Gastrocnemius medialis (tissue), 4 donors: ENCODE measurements around the gene ADGRV1. TPM values are rescaled to one million over a fixed set of nuclear protein-coding genes. Genes with fewer than 3 reads are reported as not detected.

Experiments used
- ATAC-seq, 2 donors: fragments of 150-250 bp; one replicate each; pipeline ENCODE4 v1.9.1; 2016
- DNase-seq, 2 donors: peaks; one replicate each; pipeline ENCODE4 v3.0.0-alpha.2; 2019
- H3K27ac ChIP-seq, 4 donors: fragments of 200-600 bp; sonication (generic); 1 replicate in 1 of 4; 2 replicates in 3 of 4; pipeline ENCODE4 v1.5.1; 2016 to 2018; ENCODE audit warnings: mild to moderate bottlenecking in 2 of 4, moderate library complexity in 1 of 4
- H3K27me3 ChIP-seq, 3 donors: fragments of 200-600 bp; sonication (generic) in 2 of 3; 1 replicate in 1 of 3; 2 replicates in 2 of 3; pipeline versions ENCODE4 v1.5.1 to v1.6.0; 2016 to 2019; ENCODE audit warnings: mild to moderate bottlenecking in 1 of 3, moderate library complexity in 1 of 3
- H3K36me3 ChIP-seq, 2 donors: fragments of 200-600 bp; sonication (generic) in 1 of 2; one replicate each; pipeline ENCODE4 v1.5.1; 2017 to 2018
- H3K4me1 ChIP-seq, 2 donors: fragments of 200-600 bp; sonication (generic) in 1 of 2; one replicate each; pipeline ENCODE4 v1.5.1; 2016 to 2017; ENCODE audit warnings: mild to moderate bottlenecking in 2 of 2
- H3K4me3 ChIP-seq, 4 donors: fragments of 200-600 bp; sonication (generic) in 3 of 4; 1 replicate in 1 of 4; 2 replicates in 3 of 4; pipeline ENCODE4 v1.5.1; 2016 to 2019; ENCODE audit warnings: mild to moderate bottlenecking in 2 of 4
- H3K9me3 ChIP-seq, 3 donors: fragments of 200-600 bp; sonication (generic) in 2 of 3; 1 replicate in 1 of 3; 2 replicates in 2 of 3; pipeline ENCODE4 v1.5.1; 2016 to 2019
- POLR2A ChIP-seq, 2 donors: fragments of 450-650 bp; IDR thresholded peaks; one replicate each; pipeline ENCODE4 v1.6.1; 2017; ENCODE audit warnings: antibody characterized with exemption in 2 of 2, mild to moderate bottlenecking in 2 of 2, moderate library complexity in 2 of 2
- in situ Hi-C, 4 donors: fragments of 200-750 bp; cut with MboI; loops; one replicate each; pipeline versions ENCODE4 v1.15.0 to v1.8.0; 2017; ENCODE audit warnings: low sequenced_read_pairs in 4 of 4
- intact Hi-C: fragments of 100-400 bp; cut with DNase I; formaldehyde crosslinking; loops from one replicate; pipeline ENCODE4 v1.15.1; 2023; ENCODE audit warnings: low total_unique reads
- total RNA-seq, 4 donors: library from RNA; depleted of rRNA; stranded (reverse); fragments of >200 nt; gene quantifications; one replicate each; pipeline versions ENCODE4 v1.1.0 to v1.2.3, GENCODE V29; 2016
- TF ChIP-seq, protein P1 (sequence below), 5 experiments: fragments of 450-650 bp in 3 of 5; fragments of 200-600 bp in 2 of 5; sonication (generic) in 2 of 5; IDR thresholded peaks in 4 of 5; conservative IDR thresholded peaks in 1 of 5; 1 replicate in 4 of 5; 2 replicates in 1 of 5; pipeline ENCODE4 v1.5.1; 2016 to 2019; ENCODE audit warnings: antibody characterized with exemption in 5 of 5, mild to moderate bottlenecking in 3 of 5, moderate library complexity in 3 of 5

The ADGRV1 gene
- total RNA-seq, 4 donors from 2014 or later = 0.22 to 0.41 TPM; not detected in 2

DNA sequence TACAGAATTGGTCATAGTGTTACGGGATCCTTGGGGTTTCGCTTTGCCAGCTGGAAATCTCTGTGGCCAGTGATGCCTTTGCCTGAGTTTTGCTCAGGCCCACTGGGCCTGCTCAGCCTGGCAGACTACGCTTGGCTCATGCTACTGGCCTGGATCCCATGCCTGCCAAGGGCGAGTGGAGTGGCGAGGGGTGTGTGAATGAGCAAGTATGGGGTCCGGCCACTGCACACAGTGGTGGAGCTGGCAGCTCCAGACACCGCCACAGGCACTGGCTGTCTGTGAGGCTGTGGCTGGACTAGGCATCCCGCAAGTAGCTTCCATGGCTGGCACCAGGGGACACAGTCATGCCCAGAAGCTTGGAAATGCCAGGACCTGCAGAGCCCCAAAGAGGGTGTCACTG lies 584.2 kb downstream of the ADGRV1 start:
- Histone ChIP-seq H3K9me3 (no peaks in the 10 kb centered on the region), H3K4me1 (peaks cover 0 to 14% of the 10 kb centered on the region in 2 donors), H3K4me3 (no peak overlapping the region), H3K36me3 (no peaks in the 10 kb centered on the region), H3K27me3 (no peaks in the 10 kb centered on the region), H3K27ac (no peak overlapping the region)
- intact Hi-C loops = no loop called here
- in situ Hi-C loops = no loop called here
- DNase-seq = no peak
- ATAC-seq = no peak
- TF ChIP-seq POLR2A (IDR thresholded peaks at IDR 0.05) = no peak
- TF ChIP-seq, protein P1, sequence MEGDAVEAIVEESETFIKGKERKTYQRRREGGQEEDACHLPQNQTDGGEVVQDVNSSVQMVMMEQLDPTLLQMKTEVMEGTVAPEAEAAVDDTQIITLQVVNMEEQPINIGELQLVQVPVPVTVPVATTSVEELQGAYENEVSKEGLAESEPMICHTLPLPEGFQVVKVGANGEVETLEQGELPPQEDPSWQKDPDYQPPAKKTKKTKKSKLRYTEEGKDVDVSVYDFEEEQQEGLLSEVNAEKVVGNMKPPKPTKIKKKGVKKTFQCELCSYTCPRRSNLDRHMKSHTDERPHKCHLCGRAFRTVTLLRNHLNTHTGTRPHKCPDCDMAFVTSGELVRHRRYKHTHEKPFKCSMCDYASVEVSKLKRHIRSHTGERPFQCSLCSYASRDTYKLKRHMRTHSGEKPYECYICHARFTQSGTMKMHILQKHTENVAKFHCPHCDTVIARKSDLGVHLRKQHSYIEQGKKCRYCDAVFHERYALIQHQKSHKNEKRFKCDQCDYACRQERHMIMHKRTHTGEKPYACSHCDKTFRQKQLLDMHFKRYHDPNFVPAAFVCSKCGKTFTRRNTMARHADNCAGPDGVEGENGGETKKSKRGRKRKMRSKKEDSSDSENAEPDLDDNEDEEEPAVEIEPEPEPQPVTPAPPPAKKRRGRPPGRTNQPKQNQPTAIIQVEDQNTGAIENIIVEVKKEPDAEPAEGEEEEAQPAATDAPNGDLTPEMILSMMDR (IDR thresholded peaks at IDR 0.05 in 4 of 5, conservative IDR thresholded peaks at IDR 0.05 in 1 of 5) = no peak

DNA sequence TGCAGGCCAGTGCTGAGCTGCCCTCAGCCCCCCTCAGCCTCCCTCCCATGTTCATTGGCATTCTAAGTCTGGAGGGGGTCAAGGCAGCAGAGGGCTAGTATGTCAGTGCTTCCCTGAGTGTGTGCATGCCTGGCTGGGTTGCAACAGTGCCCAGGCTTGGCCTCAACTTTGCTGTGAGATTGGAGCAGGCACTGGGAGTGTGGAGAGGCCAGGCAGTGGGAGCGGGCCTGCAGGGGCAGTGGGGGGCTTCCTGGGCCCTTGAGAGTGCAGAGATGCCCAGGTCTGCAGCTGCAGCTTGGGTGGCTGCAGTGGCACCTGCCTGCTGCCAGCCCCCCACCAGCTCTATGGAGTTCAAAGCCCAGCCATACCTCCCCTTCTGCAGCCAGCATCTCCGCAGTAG lies 585.2 kb downstream of the ADGRV1 start:
- peaks cover 0 to 14% of the 10 kb centered on the region in 2 donors for H3K4me1 ChIP-seq
- ATAC-seq = no peak

DNA sequence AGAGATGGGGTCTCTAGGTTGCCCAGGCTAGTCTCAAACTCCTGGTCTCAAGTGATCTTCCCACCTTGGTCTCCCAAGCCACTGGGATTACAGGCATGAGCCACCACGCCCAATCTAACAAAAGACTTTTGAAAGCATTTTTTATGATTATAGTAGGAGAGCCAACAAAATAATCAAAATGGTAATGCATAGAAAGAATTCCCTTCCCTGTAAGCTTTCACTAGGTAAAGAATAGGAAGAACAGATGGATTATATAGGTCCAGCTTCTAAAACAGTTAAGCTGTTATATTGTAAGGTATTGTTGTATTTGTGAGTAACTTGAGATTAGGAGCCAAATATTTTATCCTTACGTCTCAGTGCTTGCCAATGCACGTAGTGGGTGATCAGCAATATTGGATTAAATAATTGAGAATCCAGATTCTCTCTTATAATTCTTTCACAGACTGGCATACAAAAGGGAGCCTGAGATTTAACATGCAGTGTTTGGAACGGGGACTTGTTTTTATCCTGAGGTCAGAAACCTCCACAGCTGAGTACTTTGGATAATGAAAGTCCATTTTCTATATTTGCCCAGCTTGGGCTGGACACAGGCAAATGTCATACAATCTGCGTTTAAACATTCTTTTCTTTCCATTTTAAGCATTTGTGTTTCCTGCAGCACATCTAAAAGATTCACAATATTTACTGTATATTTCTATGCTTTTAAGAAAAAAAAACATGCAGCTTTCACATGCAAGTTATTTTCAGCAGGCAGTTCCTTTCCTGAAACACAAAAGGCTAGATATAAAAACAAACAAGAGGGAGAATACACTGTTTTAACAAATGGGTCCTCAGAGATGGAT lies 586.1 kb downstream of the ADGRV1 start:
- DNase-seq = no peak
- ATAC-seq = no peak
- H3K4me1 ChIP-seq = peaks cover 0 to 14% of the 10 kb centered on the region in 2 donors
- in situ Hi-C loops (no loop called here), intact Hi-C loops (no loop called here)
- H3K4me3 ChIP-seq = peak overlapping the region in 2 of 4 donors; percentile 10 to 15
- H3K27me3 ChIP-seq = no peaks in the 10 kb centered on the region
- peak overlapping the region; percentile 6 to 44 (median 16) for H3K27ac ChIP-seq
- H3K36me3 ChIP-seq = no peaks in the 10 kb centered on the region
- no peaks in the 10 kb centered on the region for H3K9me3 ChIP-seq
- no peak for TF ChIP-seq POLR2A (IDR thresholded peaks at IDR 0.05)
- TF ChIP-seq, protein P1 (IDR thresholded peaks at IDR 0.05 in 4 of 5, conservative IDR thresholded peaks at IDR 0.05 in 1 of 5) = no peak

More for the DNA sequence above, 585.2 kb downstream of the ADGRV1 start:
- no peaks in the 10 kb centered on the region for H3K9me3 ChIP-seq
- no peaks in the 10 kb centered on the region for H3K27me3 ChIP-seq
- H3K27ac ChIP-seq = no peak overlapping the region
- intact Hi-C loops = no loop called here
- no peaks in the 10 kb centered on the region for H3K36me3 ChIP-seq
- in situ Hi-C loops = no loop called here
- H3K4me3 ChIP-seq = no peak overlapping the region
- no peak for DNase-seq
- TF ChIP-seq, protein P1 (IDR thresholded peaks at IDR 0.05 in 4 of 5, conservative IDR thresholded peaks at IDR 0.05 in 1 of 5) = no peak
- TF ChIP-seq POLR2A (IDR thresholded peaks at IDR 0.05) = no peak

DNA sequence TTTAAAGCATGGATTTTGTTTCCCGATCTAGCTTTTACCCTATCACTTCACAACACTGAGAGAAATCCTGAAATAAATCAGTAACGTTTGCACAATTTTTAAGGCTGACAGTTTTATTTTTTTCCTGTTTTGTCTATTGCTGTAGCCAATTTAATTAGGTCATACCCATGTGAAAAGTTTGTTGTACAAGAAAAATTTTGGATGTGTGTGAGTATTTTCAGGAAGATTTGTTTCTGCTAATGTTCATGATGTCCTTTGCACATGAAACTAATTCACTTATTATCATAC lies 586.7 kb downstream of the ADGRV1 start:
- H3K4me3 ChIP-seq = peak overlapping the region in 2 of 4 donors; percentile 10 to 15
- DNase-seq (no peak), ATAC-seq (peak; percentile 69)
- intact Hi-C loops = no loop called here
- peaks cover 0 to 14% of the 10 kb centered on the region in 2 donors for H3K4me1 ChIP-seq
- no peaks in the 10 kb centered on the region for H3K27me3 ChIP-seq
- H3K27ac ChIP-seq = peak overlapping the region; percentile 16 to 44 (median 18)
- H3K9me3 ChIP-seq = no peaks in the 10 kb centered on the region
- in situ Hi-C loops = no loop called here
- H3K36me3 ChIP-seq = no peaks in the 10 kb centered on the region
- TF ChIP-seq, protein P1 (IDR thresholded peaks at IDR 0.05 in 4 of 5, conservative IDR thresholded peaks at IDR 0.05 in 1 of 5) = no peak
- no peak for TF ChIP-seq POLR2A (IDR thresholded peaks at IDR 0.05)
